ENCODE results near the gene ANXA4.
"Not testable (repeated sequence)": the region's sequence is repeated elsewhere in the genome, so short reads cannot be mapped to it uniquely, and the experiment has no call there.

Gene ANXA4

GRCh38 chr2:69721022-69721421 lies 20.9 kb upstream of the ANXA4 start:
- DNase-seq (ENCODE audit: low read depth), result no peak

DNA sequence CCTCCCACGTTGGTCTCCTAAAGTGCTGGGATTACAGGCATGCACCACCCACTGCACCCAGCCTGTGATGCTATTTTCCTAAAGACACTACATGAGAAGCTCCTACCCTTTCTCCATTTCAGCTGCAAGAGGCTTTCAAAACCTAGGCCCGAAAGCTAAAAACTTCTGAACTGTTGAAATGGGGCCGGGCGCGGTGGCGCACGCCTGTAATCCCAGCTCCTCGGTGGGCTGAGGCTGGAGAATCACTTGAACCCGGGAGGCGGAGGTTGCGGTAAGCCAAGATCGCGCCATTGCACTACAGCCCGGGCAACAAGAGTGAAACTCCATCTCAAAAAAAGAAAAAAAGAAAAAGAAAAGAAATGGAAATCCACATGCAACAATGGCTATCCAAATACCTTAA lies 18.1 kb upstream of the ANXA4 start:
- no peak for DNase-seq (ENCODE audit: low read depth)

GRCh38 chr2:69724540-69725159 lies 17.3 kb upstream of the ANXA4 start:
- DNase-seq (ENCODE audit: low read depth), result peak; percentile 79

DNA sequence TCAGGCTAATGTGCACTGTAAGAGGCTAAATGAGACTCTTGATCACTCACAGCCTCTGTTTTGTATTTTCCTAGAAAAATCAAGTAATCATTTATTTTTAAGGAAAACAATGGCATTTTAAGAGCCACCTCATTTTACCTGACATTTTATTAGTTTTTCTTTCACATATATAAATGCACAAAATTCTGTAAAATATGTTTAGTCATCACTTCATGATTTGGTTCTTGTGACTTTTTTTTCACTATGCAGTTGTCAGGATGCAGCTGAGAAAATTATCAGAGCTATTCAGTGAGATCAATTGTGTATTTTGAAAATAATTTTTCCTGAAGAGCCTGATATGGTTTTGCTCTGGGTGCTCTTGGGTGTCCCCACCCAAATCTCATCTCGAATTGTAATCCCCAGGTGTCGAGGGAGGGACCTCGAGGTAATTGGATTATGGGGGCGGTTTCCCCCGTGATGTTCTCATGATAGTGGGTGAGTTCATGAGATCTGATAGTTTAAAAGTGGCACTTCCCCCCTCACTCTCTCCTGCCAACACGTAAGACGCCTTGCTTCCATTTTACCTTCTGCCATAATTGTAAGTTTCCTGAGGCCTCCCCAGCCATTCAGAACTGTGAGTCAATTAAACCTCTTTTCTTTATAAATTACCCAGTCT lies 16.1 kb upstream of the ANXA4 start:
- no peak for DNase-seq (ENCODE audit: low read depth)

DNA sequence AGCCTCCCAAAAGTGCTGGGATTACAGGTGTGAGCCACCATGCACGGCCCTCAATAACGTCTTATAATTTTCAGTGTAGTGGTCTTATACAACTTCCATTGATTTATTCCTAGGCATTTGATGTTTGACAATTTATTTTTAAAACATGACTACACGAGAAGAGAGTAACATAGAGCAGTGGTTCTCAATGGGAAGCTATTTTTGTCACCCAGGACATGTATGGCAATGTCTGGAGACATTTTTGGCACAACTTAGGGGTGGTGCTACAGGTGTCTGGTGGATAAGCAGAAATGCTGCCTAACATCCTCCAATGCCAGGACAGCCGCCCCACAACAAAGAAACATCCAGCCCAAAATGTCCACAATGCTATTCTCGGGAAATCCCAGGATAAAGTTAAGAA lies 12.7 kb upstream of the ANXA4 start:
- no peak for DNase-seq (ENCODE audit: low read depth)

- no peak for DNase-seq (ENCODE audit: low read depth)
Measured at GRCh38 chr2:69729781-69730180, 12.2 kb upstream of the ANXA4 start.

DNA sequence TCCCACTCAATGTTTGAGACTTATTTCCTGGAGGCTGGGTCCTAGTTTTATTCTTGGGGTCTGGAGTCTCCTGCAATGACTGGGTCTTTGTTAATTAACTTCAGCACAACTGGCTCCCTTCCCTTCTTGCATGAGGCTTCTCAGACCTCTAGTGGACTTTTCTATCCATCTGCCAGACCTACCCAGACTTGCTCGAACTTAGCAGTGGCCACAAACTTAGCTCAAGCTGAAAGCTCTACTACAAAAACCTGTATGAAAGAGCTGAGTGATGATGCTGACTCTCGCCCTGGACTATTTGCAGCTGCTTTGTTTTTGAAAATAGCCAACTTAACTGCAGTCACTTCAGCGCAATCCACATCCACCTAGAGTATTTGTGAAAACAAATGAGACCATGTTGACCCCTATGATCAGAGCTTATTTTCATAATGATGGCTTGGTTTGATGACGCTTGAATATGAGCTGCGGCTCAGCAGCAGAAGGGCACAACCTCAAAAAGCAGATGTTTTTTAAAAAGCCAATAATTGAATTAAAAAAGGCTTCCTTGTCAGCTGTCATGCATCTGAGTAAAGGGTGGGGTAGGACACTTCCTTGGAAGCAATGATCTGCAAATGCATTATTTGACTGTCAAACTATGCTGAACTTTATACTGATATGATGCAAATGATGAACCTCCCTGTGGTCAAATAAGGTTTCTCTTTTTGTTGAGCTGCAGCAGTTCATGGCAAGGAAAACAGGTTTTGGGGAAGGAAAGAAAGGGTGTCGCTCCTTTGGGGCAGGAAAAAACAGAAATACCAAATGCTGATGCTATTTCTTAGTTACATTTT lies 10.6 kb upstream of the ANXA4 start:
- no peak for DNase-seq (ENCODE audit: low read depth)

- DNase-seq (ENCODE audit: low read depth), result no peak
Measured at GRCh38 chr2:69733342-69734034, 8.4 kb upstream of the ANXA4 start.

- no peak for DNase-seq (ENCODE audit: low read depth)
Measured at GRCh38 chr2:69734035-69734611, 7.8 kb upstream of the ANXA4 start.

GRCh38 chr2:69734854-69735544 lies 6.9 kb upstream of the ANXA4 start:
- no peak for DNase-seq (ENCODE audit: low read depth)

DNA sequence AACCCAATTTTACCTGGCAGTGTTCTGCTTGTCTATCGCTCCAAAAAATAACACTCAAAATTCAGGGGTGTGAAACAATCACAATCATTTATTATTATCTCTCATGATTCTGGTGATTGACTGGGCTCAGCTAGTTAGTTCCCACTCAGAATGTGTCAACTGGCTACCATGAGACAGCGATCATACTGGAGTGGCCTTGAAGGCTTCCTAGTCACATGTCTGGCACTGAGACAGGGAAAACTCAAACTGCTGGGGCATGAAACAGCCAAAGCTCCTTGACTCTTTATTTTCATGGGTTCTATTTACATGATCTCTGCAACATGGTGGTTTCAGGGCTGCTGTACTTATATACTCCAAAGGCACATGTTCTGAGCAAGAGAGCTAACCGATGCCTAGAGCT lies 6.2 kb upstream of the ANXA4 start:
- no peak for DNase-seq (ENCODE audit: low read depth)

DNA sequence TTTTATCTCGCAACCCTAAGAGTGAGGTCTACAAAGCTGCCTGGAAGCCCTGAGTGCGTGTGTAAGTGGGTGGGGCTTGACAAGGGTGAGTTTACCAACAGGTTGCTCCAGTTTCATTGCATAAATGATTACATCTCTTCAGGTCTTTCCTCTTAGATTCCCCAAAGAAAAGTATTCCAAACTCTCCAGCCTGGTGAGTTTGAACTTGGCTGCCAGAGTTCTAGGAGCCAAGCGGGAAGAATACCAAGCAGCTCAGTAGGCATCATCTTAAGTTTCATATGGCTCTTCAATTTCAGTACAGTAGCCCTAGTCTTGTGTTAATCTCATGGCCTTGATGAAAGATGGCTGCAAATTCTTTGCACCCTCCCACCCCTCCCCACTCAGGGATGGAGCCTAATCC lies 3.8 kb upstream of the ANXA4 start:
- not testable (repeated sequence) for DNase-seq (ENCODE audit: low read depth)

DNA sequence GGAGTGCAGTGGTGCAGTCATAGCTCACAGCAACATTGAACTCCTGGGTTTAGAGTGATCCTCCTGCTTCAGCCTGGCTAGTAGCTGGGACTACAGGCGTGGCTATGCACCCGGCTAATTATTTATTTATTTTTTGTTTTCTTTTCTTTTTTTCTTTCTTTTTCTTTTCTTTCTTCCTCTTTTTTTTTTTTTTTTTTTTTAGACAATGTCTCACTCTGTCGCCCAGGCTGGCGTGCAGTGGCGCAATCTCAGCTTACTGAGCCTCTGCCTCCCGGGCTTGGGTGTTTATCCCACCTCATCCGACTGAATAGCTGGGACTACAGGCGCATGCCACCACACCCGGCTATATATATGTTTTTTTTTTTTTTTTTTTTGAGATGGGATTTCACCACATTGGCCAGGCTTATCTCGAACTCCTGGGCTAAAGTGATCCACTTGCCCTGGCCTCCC lies 1.4 kb upstream of the ANXA4 start:
- DNase-seq (ENCODE audit: low read depth), result peak; percentile 41

DNA sequence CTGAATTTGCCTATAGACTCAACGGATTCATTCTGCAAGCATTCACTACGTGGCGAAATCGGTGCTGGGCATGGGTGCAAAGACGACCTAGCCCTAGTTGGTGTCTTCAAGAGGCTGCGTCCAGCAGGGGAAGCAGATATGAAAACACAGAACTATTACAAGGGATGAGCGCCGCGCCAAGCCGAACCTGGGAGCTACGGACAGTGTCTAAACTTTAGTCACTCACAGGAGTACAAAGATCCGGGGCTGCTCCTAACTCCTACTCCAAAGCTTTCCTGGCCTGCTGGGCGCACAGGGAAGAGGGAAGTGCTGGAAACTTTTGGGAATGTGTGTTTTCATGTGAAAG lies 732 bp upstream of the ANXA4 start:
- peak; percentile 85 for DNase-seq (ENCODE audit: low read depth)

DNA sequence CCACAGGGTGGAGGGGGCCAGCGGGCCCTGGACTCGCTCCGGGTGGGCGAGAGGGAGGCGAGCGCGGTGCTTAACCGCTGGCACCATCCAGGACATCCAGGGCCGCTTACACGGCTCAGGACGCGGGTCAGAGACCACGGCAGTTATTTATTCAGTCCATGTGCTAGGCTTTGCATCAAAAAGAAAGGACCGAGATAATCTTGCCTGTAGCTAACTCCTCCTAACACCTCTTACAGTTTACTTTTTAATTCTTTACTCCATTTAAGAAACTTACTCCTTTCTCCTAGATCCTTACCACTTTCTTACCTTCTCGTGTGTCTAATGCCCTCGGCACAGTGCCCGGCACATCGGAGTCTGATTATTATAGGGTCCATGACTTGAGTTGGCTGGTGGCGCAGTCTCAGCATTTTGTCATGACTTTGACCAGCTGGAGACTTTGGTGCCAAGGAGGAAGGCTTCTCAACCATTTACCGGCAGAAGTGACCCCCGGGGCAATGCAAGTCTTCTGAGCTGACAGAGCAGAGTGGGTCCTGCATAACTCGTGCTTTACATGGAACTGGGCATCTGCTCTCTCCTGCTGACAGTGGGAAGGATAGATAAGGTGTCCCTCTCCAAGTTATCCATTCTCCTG lies 503 bp downstream of the ANXA4 start:
- DNase-seq (ENCODE audit: low read depth), result peak; percentile 34

DNA sequence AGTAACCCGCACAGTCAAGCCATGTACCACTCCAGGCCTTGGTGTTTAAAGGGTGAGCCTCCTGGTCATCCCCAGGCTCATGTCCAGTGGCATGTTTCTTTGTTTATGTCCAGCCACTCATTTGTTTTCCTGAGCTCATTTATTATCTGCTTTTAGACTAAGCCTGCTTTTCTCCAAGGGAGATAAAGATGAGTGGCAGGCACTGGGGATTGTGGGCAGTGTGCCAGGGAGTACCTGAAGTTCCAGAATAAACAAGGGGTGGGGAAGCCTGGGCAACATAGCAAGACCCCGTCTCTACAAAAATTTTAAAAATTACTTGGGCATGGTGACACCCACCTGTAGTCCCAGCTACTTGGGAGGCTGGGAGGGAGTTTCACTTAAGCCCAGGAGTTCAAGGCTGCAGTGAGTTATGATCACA lies 1.9 kb downstream of the ANXA4 start:
- no peak for DNase-seq (ENCODE audit: low read depth)

DNA sequence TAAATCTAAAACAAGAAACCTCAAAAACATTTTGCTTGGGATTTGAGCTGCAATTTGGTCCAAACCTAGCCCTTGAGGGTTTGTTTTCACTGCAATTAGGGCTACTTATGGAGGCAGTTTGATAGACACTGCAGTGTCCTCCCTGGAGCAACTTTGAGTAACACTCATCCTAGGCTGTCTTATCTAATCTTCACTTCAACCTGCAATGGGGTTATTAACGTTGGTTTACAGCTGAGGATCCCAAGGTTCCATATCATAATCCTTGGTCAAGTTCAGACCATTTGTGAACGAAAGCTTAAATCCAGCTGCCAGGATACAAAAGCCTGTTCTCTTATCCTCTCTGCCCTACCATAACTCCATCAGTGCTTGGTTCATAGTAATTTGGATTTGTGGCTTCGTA lies 2.5 kb downstream of the ANXA4 start:
- no peak for DNase-seq (ENCODE audit: low read depth)

DNA sequence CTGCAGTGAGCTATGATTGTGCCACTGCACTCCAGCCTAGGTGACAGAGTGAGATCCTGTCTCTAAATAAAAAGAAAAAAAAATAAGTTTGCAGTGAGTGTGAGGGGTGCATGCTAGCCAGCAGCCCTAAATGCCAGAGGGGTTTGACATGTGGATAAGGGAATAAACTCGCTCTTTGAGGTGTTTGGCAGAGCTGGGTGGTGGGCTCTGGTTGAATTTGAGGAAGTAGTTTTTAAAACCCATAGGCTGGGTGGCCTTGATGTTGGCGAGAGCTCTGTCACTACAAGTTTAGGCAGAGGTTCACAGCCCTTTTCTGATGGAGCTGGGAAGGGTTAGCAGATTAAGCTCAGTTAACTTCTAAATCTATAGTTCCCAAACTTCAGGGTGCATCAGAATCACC lies 3.1 kb downstream of the ANXA4 start:
- DNase-seq (ENCODE audit: low read depth), result no peak

GRCh38 chr2:69750246-69750645 lies 8.3 kb downstream of the ANXA4 start:
- no peak for DNase-seq (ENCODE audit: low read depth)

- no peak for DNase-seq (ENCODE audit: low read depth)
Measured at GRCh38 chr2:69753659-69754363, 11.9 kb downstream of the ANXA4 start.

DNA sequence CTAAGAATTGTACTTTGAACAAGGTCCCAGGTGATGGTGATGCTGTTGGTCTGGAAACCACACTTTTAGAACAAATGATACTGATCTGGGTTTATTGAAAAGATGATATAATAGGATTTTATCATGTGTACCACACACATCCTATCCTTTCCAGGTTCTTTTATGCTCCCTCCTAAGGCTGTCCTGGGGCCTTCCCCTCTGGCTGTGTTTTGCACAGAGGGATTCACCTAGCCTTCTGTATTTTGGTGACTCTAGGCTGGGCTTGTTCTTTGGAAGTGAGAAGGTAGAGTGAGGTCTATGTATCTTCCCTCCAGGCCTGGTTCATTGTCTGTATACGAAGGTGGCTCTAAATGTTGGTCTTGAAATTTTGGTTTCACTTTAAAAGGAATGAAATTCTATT lies 12.7 kb downstream of the ANXA4 start:
- no peak for DNase-seq (ENCODE audit: low read depth)
